Endodermal cell (in vitro differentiated cells): ENCODE results near the gene EDA2R. TPM values are rescaled to one million over a fixed set of nuclear protein-coding genes. Genes with fewer than 3 reads are reported as not detected.

Source experiments
- DNase-seq: peaks from one replicate; pipeline ENCODE4 v3.0.0-alpha.2; 2017
- H3K27ac ChIP-seq: 2 replicates; pipeline ENCODE4 v1.5.1; 2013; ENCODE audit warnings: mild to moderate bottlenecking, low read depth, low read length, moderate library complexity
- H3K27me3 ChIP-seq: 2 replicates; pipeline ENCODE4 v1.6.1; 2013; ENCODE audit warnings: mild to moderate bottlenecking, low read length, moderate library complexity; ENCODE audit not compliant: insufficient read depth, control insufficient read depth, poor library complexity, severe bottlenecking
- H3K36me3 ChIP-seq: 2 replicates; pipeline ENCODE4 v1.7.0; 2013; ENCODE audit warnings: mild to moderate bottlenecking, low read length, moderate library complexity; ENCODE audit not compliant: control insufficient read depth, insufficient read depth
- H3K4me1 ChIP-seq: one replicate; pipeline ENCODE4 v1.7.0; 2013; ENCODE audit warnings: low read length; ENCODE audit not compliant: control insufficient read depth, insufficient read depth
- H3K4me3 ChIP-seq: 2 replicates; pipeline ENCODE4 v1.5.1; 2013; ENCODE audit warnings: mild to moderate bottlenecking, low read length, moderate library complexity
- H3K9ac ChIP-seq: 2 replicates; pipeline ENCODE4 v1.6.1; 2013; ENCODE audit warnings: mild to moderate bottlenecking, low read length, moderate library complexity; ENCODE audit not compliant: poor library complexity, severe bottlenecking; ENCODE audit errors: extremely low read depth
- H3K9me3 ChIP-seq: 2 replicates; pipeline ENCODE4 v1.6.1; 2013; ENCODE audit warnings: mild to moderate bottlenecking, low read length, moderate library complexity; ENCODE audit not compliant: control insufficient read depth
- H3K27ac Mint-ChIP-seq: 2 replicates; pipeline ENCODE4 v1.8.0; 2020; ENCODE audit warnings: mixed read lengths
- H3K27me3 Mint-ChIP-seq: 2 replicates; pipeline ENCODE4 v1.8.0; 2021; ENCODE audit warnings: mild to moderate bottlenecking, mixed read lengths; ENCODE audit not compliant: insufficient read depth
- H3K36me3 Mint-ChIP-seq: 2 replicates; pipeline ENCODE4 v1.8.0; 2020; ENCODE audit warnings: low read depth, mixed read lengths
- H3K4me1 Mint-ChIP-seq: 2 replicates; pipeline ENCODE4 v1.8.0; 2020; ENCODE audit warnings: mixed read lengths
- H3K4me3 Mint-ChIP-seq: 2 replicates; pipeline ENCODE4 v1.8.0; 2020; ENCODE audit warnings: mild to moderate bottlenecking, moderate library complexity, mixed read lengths
- H3K9me3 Mint-ChIP-seq: 2 replicates; pipeline ENCODE4 v1.8.0; 2020; ENCODE audit warnings: mild to moderate bottlenecking, mixed read lengths
- CTCF ChIP-seq: fragments of 200-600 bp; sonication (generic); conservative IDR thresholded peaks from 2 replicates; pipeline ENCODE4 v1.5.0; 2021; ENCODE audit warnings: antibody characterized with exemption, mild to moderate bottlenecking
- WGBS, 2 experiments: methylation state at CpG; one replicate each; pipeline versions ENCODE4 v1.1.5 to v1.1.7; 2013; ENCODE audit warnings: missing lambda C conversion rate in 2 of 2, mixed read lengths in 1 of 2; ENCODE audit not compliant: insufficient coverage in 1 of 2, insufficient read length in 1 of 2; 5-methylcytosine and 5-hydroxymethylcytosine counted together
- total RNA-seq, 2 donors: library from RNA; stranded (reverse); fragmentation: NEBNext Ultra II Directional in 1 of 2; extraction: Animal tissue kit (Norgen Biotek cat#: 25700) in 1 of 2; gene quantifications; 2 replicates in 1 of 2; 3 replicates in 1 of 2; pipeline ENCODE4 v1.2.1, GENCODE V29; 2021

The EDA2R gene
- total RNA-seq, 2 donors from 2014 or later = 1.4 to 1.7 TPM

- H3K4me1 Mint-ChIP-seq = no peaks in the 10 kb centered on the region
- Histone ChIP-seq H3K9ac (no peak overlapping the region), H3K4me3 (no peak overlapping the region), H3K36me3 (no peaks in the 10 kb centered on the region), H3K27ac (no peak overlapping the region), H3K4me1 (no peaks in the 10 kb centered on the region), H3K27me3 (no peaks in the 10 kb centered on the region), H3K9me3 (no peaks in the 10 kb centered on the region)
- H3K4me3 Mint-ChIP-seq = no peak overlapping the region
- no peaks in the 10 kb centered on the region for H3K27me3 Mint-ChIP-seq
- H3K9me3 Mint-ChIP-seq = peaks cover 46% of the 10 kb centered on the region
- DNase-seq = no peak
- no peak for TF ChIP-seq CTCF
- 33% methylated on average over 1 of the region's 1 CpG; no CpG with 5 or more reads in 1 of the 2 experiments for WGBS, 2 experiments
- no peaks in the 10 kb centered on the region for H3K36me3 Mint-ChIP-seq
- H3K27ac Mint-ChIP-seq = no peak overlapping the region
Measured at GRCh38 chrX:66675541-66675940, 36.7 kb upstream of the EDA2R start.

GRCh38 chrX:66674506-66674905 is 35.6 kb upstream of the EDA2R start:
- no peaks in the 10 kb centered on the region for H3K27me3 ChIP-seq
- no peak overlapping the region for H3K4me3 Mint-ChIP-seq
- no peak overlapping the region for H3K4me3 ChIP-seq
- H3K9me3 ChIP-seq = no peaks in the 10 kb centered on the region
- H3K9ac ChIP-seq = no peak overlapping the region
- H3K27ac Mint-ChIP-seq = no peak overlapping the region
- WGBS, 2 experiments = 100% methylated on average over 1 of the region's 2 CpGs; no CpG with 5 or more reads in 1 of the 2 experiments
- DNase-seq = no peak
- no peaks in the 10 kb centered on the region for H3K4me1 ChIP-seq
- H3K27me3 Mint-ChIP-seq = no peaks in the 10 kb centered on the region
- no peak for TF ChIP-seq CTCF
- H3K36me3 ChIP-seq = no peaks in the 10 kb centered on the region
- no peaks in the 10 kb centered on the region for H3K36me3 Mint-ChIP-seq
- no peaks in the 10 kb centered on the region for H3K4me1 Mint-ChIP-seq
- H3K27ac ChIP-seq = no peak overlapping the region
- H3K9me3 Mint-ChIP-seq = peaks cover 51% of the 10 kb centered on the region

GRCh38 chrX:66672106-66672505 is 33.2 kb upstream of the EDA2R start:
- Histone ChIP-seq H3K9me3 (no peaks in the 10 kb centered on the region), H3K4me1 (no peaks in the 10 kb centered on the region), H3K36me3 (no peaks in the 10 kb centered on the region), H3K9ac (no peak overlapping the region), H3K27ac (no peak overlapping the region), H3K4me3 (no peak overlapping the region), H3K27me3 (no peaks in the 10 kb centered on the region)
- no peak for DNase-seq
- 100% methylated on average over 1 of the region's 1 CpG; no CpG with 5 or more reads in 1 of the 2 experiments for WGBS, 2 experiments
- no peak for TF ChIP-seq CTCF
- H3K27ac Mint-ChIP-seq = no peak overlapping the region
- no peaks in the 10 kb centered on the region for H3K36me3 Mint-ChIP-seq
- H3K9me3 Mint-ChIP-seq = peaks cover 52% of the 10 kb centered on the region
- H3K4me3 Mint-ChIP-seq = no peak overlapping the region
- H3K4me1 Mint-ChIP-seq = no peaks in the 10 kb centered on the region
- H3K27me3 Mint-ChIP-seq = no peaks in the 10 kb centered on the region
